Mesenchymal stem cell (in vitro differentiated cells and primary cell): ENCODE data around the gene PRKAG2.

ENCODE experiments used
- DNase-seq: peaks from one replicate; pipeline ENCODE4 v3.0.0-alpha.2; 2013
- H2AFZ ChIP-seq: one replicate; pipeline ENCODE4 v1.6.1; 2013; ENCODE audit warnings: low read depth, mild to moderate bottlenecking, control low read depth, inconsistent platforms, low read length, moderate library complexity
- H2AK5ac ChIP-seq: 2 replicates; pipeline ENCODE4 v1.6.1; 2013; ENCODE audit warnings: low read length, moderate library complexity, mild to moderate bottlenecking, inconsistent platforms; ENCODE audit not compliant: severe bottlenecking
- H2BK120ac ChIP-seq: one replicate; pipeline ENCODE4 v1.6.1; 2013; ENCODE audit warnings: low read depth, mild to moderate bottlenecking, inconsistent platforms, low read length, moderate library complexity
- H2BK12ac ChIP-seq, 2 experiments: one replicate each; pipeline ENCODE4 v1.6.1; 2013; ENCODE audit warnings: inconsistent platforms in 2 of 2, low read length in 2 of 2, mild to moderate bottlenecking in 2 of 2, moderate library complexity in 2 of 2, control low read depth in 1 of 2
- H2BK15ac ChIP-seq: one replicate; pipeline ENCODE4 v1.6.1; 2013; ENCODE audit warnings: mild to moderate bottlenecking, low read depth, inconsistent platforms; ENCODE audit not compliant: poor library complexity, severe bottlenecking
- H2BK5ac ChIP-seq: 2 replicates; pipeline ENCODE4 v1.6.1; 2013; ENCODE audit warnings: low read depth, mild to moderate bottlenecking, low read length, control low read depth, inconsistent platforms; ENCODE audit not compliant: poor library complexity, severe bottlenecking
- H3K14ac ChIP-seq, 2 experiments: one replicate each; pipeline ENCODE4 v1.6.1; 2013; ENCODE audit warnings: inconsistent platforms in 2 of 2, low read length in 2 of 2, control low read depth in 1 of 2, mild to moderate bottlenecking in 1 of 2, moderate library complexity in 1 of 2
- H3K18ac ChIP-seq, 2 experiments: one replicate each; pipeline ENCODE4 v1.6.1; 2013; ENCODE audit warnings: inconsistent platforms in 2 of 2, low read length in 2 of 2, control low read depth in 1 of 2, low read depth in 1 of 2, mild to moderate bottlenecking in 1 of 2
- H3K23ac ChIP-seq, 2 experiments: one replicate each; pipeline ENCODE4 v1.6.1; 2013; ENCODE audit warnings: inconsistent platforms in 2 of 2, low read length in 2 of 2, mild to moderate bottlenecking in 2 of 2, moderate library complexity in 2 of 2, control low read depth in 1 of 2
- H3K27ac ChIP-seq: 2 replicates; pipeline ENCODE4 v1.5.1; 2013; ENCODE audit warnings: mild to moderate bottlenecking, moderate library complexity, low read length, control low read depth, inconsistent platforms; ENCODE audit not compliant: poor library complexity, severe bottlenecking
- H3K27me3 ChIP-seq, 2 experiments: 2 replicates each; pipeline versions ENCODE4 v1.6.1 to v1.7.0; 2013; ENCODE audit warnings: low read length in 2 of 2, mild to moderate bottlenecking in 2 of 2, moderate library complexity in 2 of 2, control low read depth in 1 of 2, inconsistent platforms in 1 of 2; ENCODE audit not compliant: control insufficient read depth in 1 of 2, insufficient read depth in 1 of 2
- H3K36me3 ChIP-seq, 2 experiments: 2 replicates each; pipeline versions ENCODE4 v1.6.1 to v1.7.0; 2013; ENCODE audit warnings: low read length in 2 of 2, control low read depth in 1 of 2, inconsistent platforms in 1 of 2, low read depth in 1 of 2, mild to moderate bottlenecking in 1 of 2; ENCODE audit not compliant: insufficient read depth in 2 of 2, control insufficient read depth in 1 of 2
- H3K4ac ChIP-seq, 2 experiments: one replicate each; pipeline ENCODE4 v1.6.1; 2013; ENCODE audit warnings: inconsistent platforms in 2 of 2, low read length in 2 of 2, mild to moderate bottlenecking in 2 of 2, moderate library complexity in 2 of 2, control low read depth in 1 of 2, low read depth in 1 of 2
- H3K4me1 ChIP-seq: 2 replicates; pipeline ENCODE4 v1.6.1; 2013; ENCODE audit warnings: low read depth, low read length, control low read depth; ENCODE audit not compliant: control insufficient read depth, insufficient read depth
- H3K4me2 ChIP-seq: 2 replicates; pipeline ENCODE4 v1.6.1; 2013; ENCODE audit warnings: low read length, mild to moderate bottlenecking, inconsistent platforms; ENCODE audit not compliant: poor library complexity, severe bottlenecking
- H3K4me3 ChIP-seq, 2 experiments: 2 replicates each; pipeline versions ENCODE4 v1.5.1 to v1.7.0; 2013; ENCODE audit warnings: low read length in 2 of 2, mild to moderate bottlenecking in 2 of 2, control low read depth in 1 of 2, low read depth in 1 of 2; ENCODE audit not compliant: insufficient read depth in 1 of 2
- H3K79me1 ChIP-seq: replicated peaks from 2 replicates; pipeline ENCODE4 v1.6.1; 2013; ENCODE audit warnings: mild to moderate bottlenecking, control low read depth, low read length, inconsistent platforms; ENCODE audit not compliant: poor library complexity, severe bottlenecking
- H3K9ac ChIP-seq: 2 replicates; pipeline ENCODE4 v1.7.0; 2013; ENCODE audit warnings: mild to moderate bottlenecking, low read length, moderate library complexity
- H3K9me3 ChIP-seq: 2 replicates; pipeline ENCODE4 v1.7.0; 2013; ENCODE audit warnings: mild to moderate bottlenecking, low read length; ENCODE audit not compliant: control insufficient read depth
- H4K8ac ChIP-seq: one replicate; pipeline ENCODE4 v1.6.1; 2013; ENCODE audit warnings: inconsistent platforms, mild to moderate bottlenecking, low read length, moderate library complexity
- H4K91ac ChIP-seq: one replicate; pipeline ENCODE4 v1.6.1; 2013; ENCODE audit warnings: mild to moderate bottlenecking, low read length, inconsistent platforms
- WGBS: methylation state at CpG from one replicate; pipeline ENCODE4 v1.1.7; 2013; ENCODE audit warnings: mixed read lengths; 5-methylcytosine and 5-hydroxymethylcytosine counted together

The PRKAG2 gene

GRCh38 chr7:151849008-151849878, 27.7 kb downstream of the PRKAG2 start:
- Histone ChIP-seq H2BK15ac (no peak overlapping the region), H3K4me3 (no peak overlapping the region), H3K18ac (no peak overlapping the region), H3K9me3 (no peaks in the 10 kb centered on the region), H2AK5ac (no peak overlapping the region), H3K14ac (no peak overlapping the region), H3K4me1 (peaks cover 7% of the 10 kb centered on the region), H3K79me1 (no peaks in the 10 kb centered on the region), H2BK12ac (no peak overlapping the region), H2BK5ac (no peak overlapping the region), H2BK120ac (no peak overlapping the region), H3K9ac (no peak overlapping the region), H3K27ac (no peak overlapping the region), H3K36me3 (no peaks in the 10 kb centered on the region), H3K4me2 (no peak overlapping the region), H3K27me3 (peaks cover 11 to 16% of the 10 kb centered on the region in 2 experiments), H2AFZ (no peak overlapping the region), H3K23ac (no peak overlapping the region), H3K4ac (no peak overlapping the region), H4K8ac (no peak overlapping the region), H4K91ac (no peak overlapping the region)
- WGBS: 84% methylated on average over 26 of the region's 26 CpGs
- no peak for DNase-seq

GRCh38 chr7:151847681-151848081, 29.2 kb downstream of the PRKAG2 start:
- Histone ChIP-seq H3K4ac (no peak overlapping the region), H4K8ac (no peak overlapping the region), H3K9ac (no peak overlapping the region), H3K36me3 (no peaks in the 10 kb centered on the region), H2BK120ac (no peak overlapping the region), H2BK15ac (no peak overlapping the region), H3K23ac (no peak overlapping the region), H3K18ac (no peak overlapping the region), H3K79me1 (no peaks in the 10 kb centered on the region), H3K9me3 (no peaks in the 10 kb centered on the region), H3K27me3 (peaks cover 5 to 8% of the 10 kb centered on the region in 2 experiments), H2BK5ac (no peak overlapping the region), H3K27ac (no peak overlapping the region), H3K4me1 (peaks cover 10% of the 10 kb centered on the region), H2AFZ (no peak overlapping the region), H4K91ac (no peak overlapping the region), H3K14ac (no peak overlapping the region), H3K4me2 (no peak overlapping the region), H3K4me3 (no peak overlapping the region), H2BK12ac (no peak overlapping the region), H2AK5ac (no peak overlapping the region)
- WGBS: 93% methylated on average over 10 of the region's 10 CpGs
- no peak for DNase-seq

- H2BK120ac ChIP-seq: no peak overlapping the region
- H2BK12ac ChIP-seq: no peak overlapping the region
- no peak overlapping the region for H3K23ac ChIP-seq
- no peak overlapping the region for H4K8ac ChIP-seq
- no peak overlapping the region for H3K4ac ChIP-seq
- no peaks in the 10 kb centered on the region for H3K36me3 ChIP-seq
- H3K27me3 ChIP-seq: peaks cover 0 to 4% of the 10 kb centered on the region in 2 experiments
- no peak overlapping the region for H3K14ac ChIP-seq
- H3K4me3 ChIP-seq: no peak overlapping the region
- H3K9me3 ChIP-seq: no peaks in the 10 kb centered on the region
- peaks cover 10% of the 10 kb centered on the region for H3K4me1 ChIP-seq
- H3K4me2 ChIP-seq: no peak overlapping the region
- 87% methylated on average over 7 of the region's 7 CpGs for WGBS
- H2BK5ac ChIP-seq: no peak overlapping the region
- H2AK5ac ChIP-seq: no peak overlapping the region
- no peaks in the 10 kb centered on the region for H3K79me1 ChIP-seq
- H3K18ac ChIP-seq: no peak overlapping the region
- H2BK15ac ChIP-seq: no peak overlapping the region
- no peak overlapping the region for H2AFZ ChIP-seq
- H3K9ac ChIP-seq: no peak overlapping the region
- no peak overlapping the region for H4K91ac ChIP-seq
- no peak overlapping the region for H3K27ac ChIP-seq
- no peak for DNase-seq
These were observed 29.8 kb downstream of the PRKAG2 start for GRCh38 chr7:151847136-151847535.

GRCh38 chr7:151845412-151846205, 31.3 kb downstream of the PRKAG2 start:
- no peaks in the 10 kb centered on the region for H3K79me1 ChIP-seq
- no peak overlapping the region for H2BK15ac ChIP-seq
- H2AFZ ChIP-seq: no peak overlapping the region
- H4K8ac ChIP-seq: no peak overlapping the region
- H3K4me3 ChIP-seq: no peak overlapping the region
- H4K91ac ChIP-seq: no peak overlapping the region
- H2BK5ac ChIP-seq: no peak overlapping the region
- no peak overlapping the region for H2AK5ac ChIP-seq
- no peak overlapping the region for H3K14ac ChIP-seq
- H3K4me1 ChIP-seq: peaks cover 7% of the 10 kb centered on the region
- no peak overlapping the region for H3K4me2 ChIP-seq
- no peak overlapping the region for H2BK120ac ChIP-seq
- 86% methylated on average over 27 of the region's 28 CpGs for WGBS
- no peak overlapping the region for H3K4ac ChIP-seq
- no peak overlapping the region for H2BK12ac ChIP-seq
- H3K9me3 ChIP-seq: no peaks in the 10 kb centered on the region
- H3K9ac ChIP-seq: no peak overlapping the region
- no peak overlapping the region for H3K18ac ChIP-seq
- H3K23ac ChIP-seq: no peak overlapping the region
- DNase-seq: no peak
- H3K27ac ChIP-seq: no peak overlapping the region
- H3K27me3 ChIP-seq: no peaks in the 10 kb centered on the region
- H3K36me3 ChIP-seq: no peaks in the 10 kb centered on the region
